ENCODE data around the gene RXRB. TPM values are rescaled to one million over a fixed set of nuclear protein-coding genes. Genes with fewer than 3 reads are reported as not detected.

The RXRB gene
- total RNA-seq, 1 experiment from 2014 or later = 14.4 TPM

- DNase-seq (ENCODE audit: low read depth) = no peak
These were observed 11.4 kb upstream of the RXRB start for GRCh38 chr6:33211666-33212422.

GRCh38 chr6:33211136-33211535 is 10.7 kb upstream of the RXRB start:
- DNase-seq (ENCODE audit: low read depth) = no peak

DNA sequence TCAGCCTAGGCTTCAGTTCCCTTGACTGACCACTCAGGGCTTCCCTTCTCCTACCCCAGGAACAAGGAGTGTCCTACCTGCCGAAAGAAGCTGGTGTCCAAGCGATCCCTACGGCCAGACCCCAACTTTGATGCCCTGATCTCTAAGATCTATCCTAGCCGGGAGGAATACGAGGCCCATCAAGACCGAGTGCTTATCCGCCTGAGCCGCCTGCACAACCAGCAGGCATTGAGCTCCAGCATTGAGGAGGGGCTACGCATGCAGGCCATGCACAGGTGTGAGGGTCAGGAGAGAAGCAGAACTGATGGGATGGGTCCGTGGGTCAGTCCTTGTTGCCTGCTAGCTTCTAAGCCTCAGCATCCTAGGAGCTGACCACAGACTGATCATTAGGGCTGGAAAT is 9.4 kb upstream of the RXRB start:
- no peak for DNase-seq (ENCODE audit: low read depth)

DNA sequence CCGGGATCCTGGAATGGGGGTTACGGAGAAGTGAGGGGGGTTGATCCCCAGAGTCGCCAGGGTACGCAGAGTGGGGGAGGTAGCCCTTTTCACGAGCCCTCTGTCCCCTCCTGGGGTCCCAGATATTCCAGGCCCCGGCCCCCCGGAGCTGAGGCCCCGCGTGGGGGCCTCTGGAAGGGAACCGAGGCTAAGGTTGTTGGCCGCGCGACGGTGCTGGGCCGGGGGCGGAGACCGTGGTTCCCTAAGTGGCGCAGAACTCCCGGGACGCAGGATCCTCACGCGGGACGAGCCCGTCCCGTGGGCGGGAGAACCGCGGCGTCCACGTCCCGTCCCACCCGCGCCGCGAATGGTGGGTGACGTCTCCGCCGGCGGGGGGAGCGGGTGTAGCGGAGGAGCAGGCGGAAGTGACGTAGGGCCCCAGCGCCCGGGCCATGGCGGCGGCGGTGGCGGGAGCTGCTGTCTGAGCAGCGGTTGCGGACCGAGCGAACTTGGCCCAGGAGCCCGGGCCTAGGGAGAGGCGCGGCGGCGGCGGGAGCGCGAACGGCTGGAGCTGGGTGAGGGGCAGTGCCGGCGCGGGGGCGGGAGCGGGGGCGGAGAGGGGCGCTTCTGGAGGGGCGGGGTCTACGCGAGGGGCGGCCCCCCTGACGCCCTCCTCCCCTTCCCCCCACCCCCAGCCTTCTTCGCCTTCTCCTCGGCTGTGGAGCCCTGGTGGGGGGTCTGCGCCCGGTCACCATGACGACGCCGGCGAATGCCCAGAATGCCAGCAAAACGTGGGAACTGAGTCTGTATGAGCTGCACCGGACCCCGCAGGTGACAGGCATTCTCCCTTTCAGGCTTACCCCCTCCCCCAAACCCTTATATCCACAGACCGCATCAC is 7.9 kb upstream of the RXRB start, which contains the start of gene RING1:
TSS of gene RING1 (plus strand) at position 410 of the 877 bp plus-strand sequence. CDS start at position 733, 323 bp downstream.
- peak; percentile 77 for DNase-seq (ENCODE audit: low read depth)

GRCh38 chr6:33207552-33208090 is 7.2 kb upstream of the RXRB start:
- DNase-seq (ENCODE audit: low read depth) = peak; percentile 52

- DNase-seq (ENCODE audit: low read depth) = peak; percentile 67
These were observed 6.5 kb upstream of the RXRB start for GRCh38 chr6:33206864-33207551.

DNA sequence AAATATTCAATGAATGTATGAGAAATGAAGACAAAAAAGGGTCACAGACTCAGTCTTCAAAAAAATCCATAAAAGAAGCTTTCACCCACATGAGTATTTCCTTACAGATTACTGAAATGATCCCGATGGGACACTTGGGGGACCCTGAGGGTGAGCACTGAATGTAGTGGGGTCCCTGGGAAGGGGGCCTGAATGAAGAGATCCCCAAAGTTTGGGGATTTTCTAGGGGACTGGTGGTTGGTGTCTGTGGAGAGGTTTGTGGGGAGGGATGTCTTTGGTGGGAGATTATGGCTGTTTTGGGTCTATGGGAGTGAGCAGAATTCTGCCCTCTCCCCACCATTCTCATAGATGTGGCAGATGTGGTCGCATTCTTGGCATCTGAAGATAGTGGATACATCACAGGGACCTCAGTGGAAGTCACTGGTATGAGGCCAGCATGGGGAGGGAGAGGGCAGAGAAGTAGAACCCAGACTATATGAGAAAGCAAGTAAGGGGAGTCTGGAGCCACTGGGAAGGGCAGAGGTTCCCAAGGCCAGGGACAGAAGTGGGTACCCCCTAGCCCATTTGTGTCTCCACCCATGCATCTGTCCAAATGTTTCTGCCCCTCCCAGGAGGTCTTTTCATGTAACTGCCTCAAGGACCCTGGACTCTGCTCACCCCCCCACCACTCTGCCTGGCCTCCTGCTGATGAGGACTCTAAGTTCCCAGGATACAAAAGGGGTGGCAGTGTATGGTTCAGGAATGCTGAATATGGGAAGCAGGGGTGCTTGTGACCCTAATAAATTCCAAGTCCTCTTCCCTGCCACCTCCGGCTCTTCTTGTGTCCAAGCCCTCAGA is 5.8 kb upstream of the RXRB start:
- peak; percentile 27 for DNase-seq (ENCODE audit: low read depth)

GRCh38 chr6:33205191-33206026 is 4.9 kb upstream of the RXRB start:
- peak; percentile 83 for DNase-seq (ENCODE audit: low read depth)

DNA sequence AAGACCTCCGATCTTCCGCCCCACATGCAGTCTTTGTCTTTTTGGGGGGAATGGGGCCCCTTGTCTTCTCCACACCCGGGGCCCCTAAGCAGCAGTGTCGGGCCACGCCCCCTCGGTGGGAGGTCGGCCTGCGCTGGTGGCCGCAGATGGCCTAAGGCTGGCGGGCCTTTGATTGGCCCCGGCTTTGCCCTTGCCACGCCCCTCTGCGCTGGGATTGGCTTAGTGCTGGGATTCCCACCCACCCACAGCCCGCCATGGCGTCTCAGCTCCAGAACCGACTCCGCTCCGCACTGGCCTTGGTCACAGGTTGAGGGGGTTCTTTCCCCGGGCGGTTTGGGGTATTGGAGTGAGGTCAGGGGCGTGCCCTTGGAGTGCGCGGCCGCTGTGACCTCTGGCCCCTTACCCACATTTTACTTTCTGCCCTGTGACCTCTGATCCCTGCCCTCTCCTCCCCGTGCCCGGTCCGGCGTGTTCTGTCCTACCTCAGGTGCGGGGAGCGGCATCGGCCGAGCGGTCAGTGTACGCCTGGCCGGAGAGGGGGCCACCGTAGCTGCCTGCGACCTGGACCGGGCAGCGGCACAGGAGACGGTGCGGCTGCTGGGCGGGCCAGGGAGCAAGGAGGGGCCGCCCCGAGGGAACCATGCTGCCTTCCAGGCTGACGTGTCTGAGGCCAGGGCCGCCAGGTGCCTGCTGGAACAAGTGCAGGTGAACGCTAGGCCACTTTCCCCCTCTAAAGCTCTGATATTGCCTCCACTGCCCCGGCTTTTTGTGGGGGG is 4.1 kb upstream of the RXRB start, which contains the start of gene HSD17B8:
TSS of gene HSD17B8 (plus strand) at position 241 of the 776 bp plus-strand sequence. CDS start at position 255, 14 bp downstream.
- DNase-seq (ENCODE audit: low read depth) = peak; percentile 88

DNA sequence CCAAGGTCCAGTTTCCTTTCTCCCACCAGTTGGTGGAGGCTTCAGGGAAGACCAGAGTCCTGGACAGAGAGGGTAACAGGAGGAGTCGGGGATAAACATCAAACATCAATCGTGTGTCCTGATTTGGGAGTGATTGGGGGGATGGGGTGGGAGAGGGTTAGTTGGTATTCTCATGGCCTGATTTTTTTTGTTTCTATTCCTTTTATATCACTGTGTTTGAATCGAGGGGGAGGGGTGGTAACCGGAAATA is 3.6 kb upstream of the RXRB start:
- DNase-seq (ENCODE audit: low read depth) = no peak

DNA sequence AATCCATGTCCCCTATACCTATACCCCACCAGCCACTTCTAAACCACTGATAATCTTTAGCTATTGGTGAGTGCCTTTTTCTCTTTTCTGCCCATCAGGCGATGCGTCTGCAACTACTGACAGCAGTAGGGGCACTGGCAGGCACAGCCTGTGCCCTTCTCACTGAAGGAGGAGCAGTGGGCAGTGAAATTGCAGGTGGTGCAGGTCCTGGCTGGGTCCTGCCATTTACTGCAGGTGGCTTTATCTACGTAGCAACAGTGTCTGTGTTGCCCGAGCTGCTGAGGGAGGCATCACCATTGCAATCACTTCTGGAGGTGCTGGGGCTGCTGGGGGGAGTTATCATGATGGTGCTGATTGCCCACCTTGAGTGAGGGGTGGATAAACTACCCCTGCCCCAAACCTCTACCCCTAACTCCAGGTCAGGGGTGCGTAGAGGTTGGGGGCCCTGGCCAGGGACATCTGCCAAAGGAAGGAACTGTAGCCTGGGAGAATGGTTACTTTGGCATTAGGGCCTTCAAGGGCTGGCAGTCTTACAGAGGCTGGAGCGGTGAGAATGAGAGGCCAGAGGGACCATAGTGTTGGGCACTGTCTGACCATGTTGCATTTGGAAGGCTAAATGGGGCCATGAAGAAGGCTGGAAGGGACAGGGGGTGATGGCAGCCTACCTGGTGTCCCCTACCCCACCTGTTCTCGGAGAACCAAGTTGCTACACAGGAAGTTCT is 3.1 kb upstream of the RXRB start:
- no peak for DNase-seq (ENCODE audit: low read depth)

- DNase-seq (ENCODE audit: low read depth) = no peak
These were observed 2.3 kb upstream of the RXRB start for GRCh38 chr6:33202799-33203198.

DNA sequence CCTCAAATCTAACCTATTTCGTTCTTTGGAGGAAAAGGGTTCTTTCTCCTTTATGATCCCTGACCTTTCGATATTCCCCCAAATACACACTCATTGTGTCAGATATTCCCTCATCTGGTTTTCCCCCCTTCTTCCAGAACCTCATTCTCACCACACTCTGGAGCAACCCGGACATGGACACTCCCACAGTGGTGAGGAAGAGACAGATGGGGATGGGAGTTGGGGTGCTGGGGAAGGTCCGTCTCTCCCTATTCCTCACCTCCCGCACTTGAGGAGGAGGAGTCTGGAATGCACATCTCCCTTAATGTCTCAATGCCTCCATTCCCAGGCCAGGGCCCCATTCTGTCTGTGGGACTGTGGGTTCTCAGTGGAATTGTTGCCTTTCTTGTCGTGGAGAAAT is 1.5 kb upstream of the RXRB start:
- no peak for DNase-seq (ENCODE audit: low read depth)

DNA sequence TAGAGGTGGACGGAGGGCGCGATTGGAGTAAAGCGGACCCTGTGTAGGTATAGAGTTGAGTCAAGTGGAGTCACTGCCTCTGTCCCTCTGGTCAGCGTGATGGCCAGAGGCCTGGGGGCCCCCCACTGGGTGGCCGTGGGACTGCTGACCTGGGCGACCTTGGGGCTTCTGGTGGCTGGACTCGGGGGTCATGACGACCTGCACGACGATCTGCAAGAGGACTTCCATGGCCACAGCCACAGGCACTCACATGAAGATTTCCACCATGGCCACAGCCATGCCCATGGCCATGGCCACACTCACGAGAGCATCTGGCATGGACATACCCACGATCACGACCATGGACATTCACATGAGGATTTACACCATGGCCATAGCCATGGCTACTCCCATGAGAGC is 681 bp upstream of the RXRB start:
- no peak for DNase-seq (ENCODE audit: low read depth)

GRCh38 chr6:33199687-33200218 is 712 bp downstream of the RXRB start:
- DNase-seq (ENCODE audit: low read depth) = peak; percentile 77

DNA sequence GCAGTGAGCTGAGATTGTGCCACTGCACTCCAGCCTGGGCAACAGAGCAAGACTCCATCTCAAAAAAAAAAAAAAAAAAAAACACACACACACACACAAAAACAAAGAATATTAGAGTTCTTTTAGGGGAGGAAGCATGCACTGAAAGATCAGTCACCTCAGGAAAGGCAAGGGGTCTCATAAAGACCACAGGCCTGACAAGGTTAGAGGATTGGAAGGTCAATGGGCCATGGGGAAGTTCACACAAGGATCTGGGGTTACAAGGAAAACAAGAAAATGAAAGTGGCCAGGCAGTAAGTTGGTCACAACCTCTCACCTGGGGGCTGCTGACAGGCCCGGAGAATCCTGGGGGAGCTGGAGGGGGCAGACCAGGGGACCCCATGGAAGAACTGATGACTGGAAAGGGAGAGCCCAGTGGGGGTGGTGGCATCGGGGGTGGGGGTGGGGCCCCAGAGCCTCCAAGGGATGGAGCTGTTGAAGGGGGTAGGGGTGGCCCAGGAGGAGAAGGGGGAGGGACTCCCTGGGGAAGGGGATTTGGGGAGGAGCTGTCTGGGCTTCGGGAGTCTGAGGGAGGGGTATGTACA is 1.5 kb downstream of the RXRB start:
- DNase-seq (ENCODE audit: low read depth) = no peak

DNA sequence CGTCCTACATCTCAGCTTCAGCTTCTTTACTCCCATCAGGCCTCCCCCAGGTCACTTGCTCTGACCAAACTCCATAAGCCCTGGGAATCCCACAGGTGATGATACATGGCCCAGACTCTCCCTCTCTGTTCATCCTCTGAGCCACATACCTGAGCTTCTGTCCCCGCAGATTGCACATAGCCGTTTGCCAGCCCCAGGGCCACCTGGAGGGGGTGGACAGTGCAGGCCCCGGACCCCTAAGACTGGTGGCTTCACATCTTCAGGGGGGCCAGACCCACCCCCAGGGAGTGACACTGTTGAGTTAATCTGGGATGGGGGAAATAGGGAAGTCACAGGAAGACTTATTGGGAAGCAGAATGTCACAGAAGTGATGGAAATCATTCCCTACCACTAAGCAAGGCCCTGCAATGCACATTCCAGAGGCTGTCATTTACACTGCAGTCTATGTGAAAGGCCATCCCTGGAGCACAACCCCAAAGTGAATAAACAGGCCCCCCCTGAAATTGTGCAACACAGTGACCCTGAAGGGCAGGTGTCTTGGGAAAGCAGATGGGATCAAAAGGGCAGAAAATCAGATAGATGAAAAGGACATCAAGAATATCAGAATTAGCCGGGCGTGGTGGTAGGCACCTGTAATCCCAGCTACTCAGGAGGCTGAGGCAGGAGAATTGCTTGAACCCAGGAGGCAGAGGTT is 2.2 kb downstream of the RXRB start:
- no peak for DNase-seq (ENCODE audit: low read depth)

Measured in RPMI7951 (cell line).